SU-DHL-6 (cell line): ENCODE data around the gene GAB4.

ENCODE experiments used
- H2AFZ ChIP-seq: fragments of 200-600 bp; sonication (generic); 2 replicates; pipeline ENCODE4 v1.6.1; 2014; ENCODE audit warnings: low read depth, mild to moderate bottlenecking, moderate library complexity, mixed read lengths, antibody characterized with exemption, low read length; ENCODE audit not compliant: severe bottlenecking
- H3F3A ChIP-seq: fragments of 200-600 bp; shearing (Covaris generic); 2 replicates; pipeline ENCODE4 v1.6.0; 2016; ENCODE audit warnings: antibody characterized with exemption, mild to moderate bottlenecking; ENCODE audit not compliant: insufficient read depth
- H3K27ac ChIP-seq: fragments of 200-600 bp; sonication (generic); 2 replicates; pipeline ENCODE4 v1.5.1; 2016; ENCODE audit warnings: low read depth, mild to moderate bottlenecking, low read length, moderate library complexity, mixed read lengths
- H3K27me3 ChIP-seq: fragments of 200-600 bp; sonication (generic), shearing (Covaris generic); 2 replicates; pipeline ENCODE4 v1.6.0; 2014; ENCODE audit warnings: mild to moderate bottlenecking, low read length
- H3K36me3 ChIP-seq: fragments of 200-600 bp; sonication (generic); 2 replicates; pipeline ENCODE4 v1.6.1; 2014; ENCODE audit warnings: mild to moderate bottlenecking, low read length, mixed read lengths
- H3K4me2 ChIP-seq: fragments of 300-600, 200-600 bp; shearing (Covaris generic), sonication (generic); 2 replicates; pipeline ENCODE4 v1.6.0; 2014; ENCODE audit warnings: low read length, low read depth, mild to moderate bottlenecking; ENCODE audit not compliant: poor library complexity, severe bottlenecking
- H3K4me3 ChIP-seq: fragments of 200-600 bp; sonication (generic); 2 replicates; pipeline ENCODE4 v1.5.1; 2014; ENCODE audit warnings: antibody characterized with exemption, low read length, mild to moderate bottlenecking, mixed read lengths; ENCODE audit not compliant: insufficient read depth, poor library complexity, severe bottlenecking
- H3K79me2 ChIP-seq: fragments of 200-600 bp; sonication (generic); 2 replicates; pipeline ENCODE4 v1.6.1; 2014; ENCODE audit warnings: mild to moderate bottlenecking, low read length, moderate library complexity; ENCODE audit not compliant: insufficient read depth
- H3K9ac ChIP-seq: fragments of 200-600 bp; sonication (generic); 2 replicates; pipeline ENCODE4 v1.7.0; 2014; ENCODE audit warnings: mild to moderate bottlenecking, low read length
- H3K9me2 ChIP-seq: fragments of 200-600 bp; sonication (generic); replicated peaks from 2 replicates; pipeline ENCODE4 v1.6.1; 2014; ENCODE audit warnings: low read length; ENCODE audit not compliant: insufficient read depth
- H3K9me3 ChIP-seq: fragments of 200-600 bp; sonication (generic); 2 replicates; pipeline ENCODE4 v1.6.1; 2014; ENCODE audit warnings: low read length, mixed read lengths; ENCODE audit not compliant: insufficient read depth
- H4K20me1 ChIP-seq: fragments of 200-600 bp; sonication (generic); 2 replicates; pipeline ENCODE4 v1.6.1; 2014; ENCODE audit warnings: low read depth, mild to moderate bottlenecking, antibody characterized with exemption, low read length, moderate library complexity, mixed read lengths
- CTCF ChIP-seq: fragments of 200-600 bp; sonication (generic); IDR thresholded peaks from one replicate; pipeline ENCODE4 v1.5.1; 2017; ENCODE audit warnings: antibody characterized with exemption, mild to moderate bottlenecking, low read length, moderate library complexity; ENCODE audit not compliant: insufficient read depth, poor library complexity, severe bottlenecking
- EZH2phosphoT487 ChIP-seq: fragments of 200-600 bp; sonication (generic), shearing (Covaris generic); conservative IDR thresholded peaks from 2 replicates; pipeline ENCODE4 v1.6.1; 2018; ENCODE audit warnings: mild to moderate bottlenecking, antibody characterized with exemption, low read length, moderate library complexity, mixed read lengths

GAB4 gene

GRCh38 chr22:17013396-17014100 is 5.5 kb upstream of the GAB4 start:
- Histone ChIP-seq H3K9me3 (no peaks in the 10 kb centered on the region), H3K79me2 (no peaks in the 10 kb centered on the region), H3K4me2 (no peak overlapping the region), H3K27me3 (no peaks in the 10 kb centered on the region), H3K27ac (no peak overlapping the region), H3K9me2 (no peaks in the 10 kb centered on the region), H2AFZ (no peak overlapping the region), H3K4me3 (no peak overlapping the region), H3F3A (no peaks in the 10 kb centered on the region), H3K9ac (no peak overlapping the region), H4K20me1 (no peaks in the 10 kb centered on the region), H3K36me3 (no peaks in the 10 kb centered on the region)
- TF ChIP-seq CTCF (no peak), EZH2phosphoT487 (no peak)

DNA sequence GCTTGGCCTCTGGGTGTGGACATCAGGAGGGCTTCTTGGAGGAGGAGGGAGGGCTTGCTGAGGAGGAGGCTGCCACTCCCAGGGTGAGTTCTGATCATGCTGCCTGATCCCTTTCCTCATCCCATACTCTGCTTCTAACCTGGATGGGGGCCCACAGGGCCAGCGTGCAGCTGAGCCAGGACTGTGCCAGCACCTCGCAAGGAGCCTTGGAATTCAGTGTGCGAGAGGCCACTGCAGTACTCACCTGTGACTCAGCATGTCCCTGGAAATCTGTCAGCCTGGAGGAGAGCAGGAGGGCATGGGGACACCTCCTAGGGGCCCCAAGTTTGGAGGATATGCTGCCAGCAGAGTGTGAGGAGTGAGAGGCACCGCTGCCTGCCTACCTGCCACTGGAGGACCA is 4.2 kb upstream of the GAB4 start:
- no peaks in the 10 kb centered on the region for H3F3A ChIP-seq
- no peaks in the 10 kb centered on the region for H3K9me2 ChIP-seq
- no peak overlapping the region for H3K4me3 ChIP-seq
- H3K27ac ChIP-seq, result no peak overlapping the region
- H2AFZ ChIP-seq, result no peak overlapping the region
- H3K4me2 ChIP-seq, result no peak overlapping the region
- no peak for TF ChIP-seq EZH2phosphoT487
- no peak for TF ChIP-seq CTCF
- no peaks in the 10 kb centered on the region for H3K27me3 ChIP-seq
- H4K20me1 ChIP-seq, result no peaks in the 10 kb centered on the region
- H3K79me2 ChIP-seq, result no peaks in the 10 kb centered on the region
- no peaks in the 10 kb centered on the region for H3K36me3 ChIP-seq
- no peaks in the 10 kb centered on the region for H3K9me3 ChIP-seq
- H3K9ac ChIP-seq, result no peak overlapping the region

- Histone ChIP-seq H3K36me3 (no peaks in the 10 kb centered on the region), H3K27ac (no peak overlapping the region), H2AFZ (no peak overlapping the region), H3K9me2 (no peaks in the 10 kb centered on the region), H3K9ac (no peak overlapping the region), H3K4me2 (no peak overlapping the region), H3K4me3 (no peak overlapping the region), H3K27me3 (no peaks in the 10 kb centered on the region), H4K20me1 (no peaks in the 10 kb centered on the region), H3K9me3 (no peaks in the 10 kb centered on the region), H3K79me2 (no peaks in the 10 kb centered on the region), H3F3A (no peaks in the 10 kb centered on the region)
- TF ChIP-seq CTCF, result no peak
- TF ChIP-seq EZH2phosphoT487, result no peak
Measured at GRCh38 chr22:17009640-17010291, 1.7 kb upstream of the GAB4 start.
